LoVo (cell line): ENCODE results near the gene AOC2.
"Not testable (repeated sequence)": the region's sequence is repeated elsewhere in the genome, so short reads cannot be mapped to it uniquely, and the experiment has no call there.

ENCODE experiments used
- DNase-seq: peaks from one replicate; pipeline ENCODE4 v3.0.0-alpha.2; 2016; ENCODE audit warnings: low spot score

Gene AOC2

DNA sequence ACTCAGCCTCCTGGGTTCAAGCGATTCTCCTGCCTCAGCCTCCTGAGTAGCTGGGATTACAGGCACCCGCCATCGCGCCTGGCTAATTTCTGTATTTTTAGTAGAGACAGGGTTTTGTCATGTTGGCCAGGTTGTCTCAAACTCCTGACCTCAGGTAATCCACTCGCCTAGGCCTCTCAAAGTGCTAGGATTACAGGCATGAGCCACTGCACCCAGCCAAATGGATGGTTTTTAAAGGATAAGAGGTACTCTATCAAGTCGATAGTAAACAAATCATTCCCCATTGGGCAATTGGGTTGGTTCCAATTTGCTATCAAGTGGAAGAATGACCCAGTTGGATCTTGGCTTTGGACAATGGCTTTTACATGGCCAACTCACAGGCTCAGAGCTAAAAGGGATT lies 37.3 kb downstream of the AOC2 start:
- DNase-seq, result not testable (repeated sequence)

- no peak for DNase-seq
These were observed 37.8 kb downstream of the AOC2 start for GRCh38 chr17:42882166-42882565.

DNA sequence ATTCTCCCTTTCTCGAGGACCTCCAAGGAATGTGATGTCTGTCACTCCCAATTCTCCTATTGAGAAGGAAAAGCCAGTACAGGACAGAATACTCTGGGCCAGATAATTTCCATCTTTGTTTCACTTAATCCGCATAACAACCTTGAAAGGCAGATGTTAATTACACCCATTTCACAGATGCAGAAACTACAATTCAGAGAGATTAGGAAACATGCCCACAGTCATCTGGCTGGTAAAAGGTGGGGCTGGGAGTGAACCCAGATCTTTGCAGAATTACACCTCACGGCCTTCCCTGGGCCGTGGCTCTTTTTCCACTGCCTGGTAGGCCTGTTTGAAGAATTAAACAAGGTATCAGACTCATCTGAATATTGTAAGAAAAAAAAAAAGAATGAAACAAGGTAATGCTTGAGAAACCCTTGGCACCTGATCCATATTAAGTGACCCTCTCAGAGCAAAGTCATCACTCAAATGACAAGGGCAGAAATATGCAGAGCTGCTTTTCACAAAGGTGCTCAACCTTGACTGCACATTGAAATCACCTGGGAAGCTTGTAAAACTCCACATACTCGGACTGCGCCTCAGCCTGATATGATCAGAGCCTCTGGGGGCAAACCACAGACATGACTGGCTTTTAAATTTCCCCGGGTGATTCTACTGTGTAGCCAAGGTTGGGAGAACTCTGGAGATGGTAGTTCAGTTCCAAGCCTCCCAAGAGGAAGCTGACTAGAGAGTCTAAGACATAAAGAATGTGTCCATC lies 39.6 kb downstream of the AOC2 start:
- DNase-seq, result no peak

- not testable (repeated sequence) for DNase-seq
These were observed 41.4 kb downstream of the AOC2 start for GRCh38 chr17:42885806-42886205.

DNA sequence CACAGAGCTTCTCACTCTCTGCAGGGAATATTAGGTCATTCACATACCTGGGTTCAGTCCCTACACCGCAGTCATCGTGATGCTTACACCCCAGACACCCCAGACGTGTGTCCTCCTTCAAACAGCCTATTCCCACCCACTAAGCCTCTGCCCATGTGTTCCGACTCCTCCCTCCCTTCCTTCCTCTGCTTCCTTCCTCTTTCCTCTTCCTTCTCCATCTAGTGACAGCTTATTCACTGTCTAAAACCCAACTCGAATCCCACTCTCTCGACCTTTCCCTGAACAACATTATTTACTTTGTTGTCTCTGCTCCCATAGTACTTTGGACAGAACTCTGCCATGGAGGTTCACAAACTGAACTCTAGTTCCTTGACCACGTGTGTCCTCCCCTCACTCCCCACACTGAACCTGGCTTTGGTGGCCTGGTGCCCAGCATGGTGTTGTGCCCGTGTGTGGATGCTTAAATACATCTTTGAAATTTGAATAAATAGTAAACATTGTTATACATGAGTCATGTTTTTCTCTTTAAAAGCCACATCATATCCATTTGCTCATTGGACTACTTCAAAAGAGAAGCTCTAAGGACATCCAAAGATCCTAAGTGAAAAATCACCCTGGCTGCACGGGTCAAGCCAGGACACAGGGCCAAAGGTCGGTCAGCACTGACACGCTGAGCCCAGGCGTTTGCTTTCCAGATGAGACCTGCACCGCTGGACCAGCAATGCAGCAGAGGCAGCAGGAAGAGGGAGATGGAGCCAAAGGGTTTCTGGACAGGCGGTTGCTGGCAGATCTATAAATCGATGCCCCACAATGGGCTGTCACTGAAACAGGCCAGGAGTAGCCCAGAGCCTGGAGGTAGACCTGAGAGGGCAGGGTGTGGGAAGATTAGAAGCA lies 42.1 kb downstream of the AOC2 start:
- DNase-seq, result no peak

GRCh38 chr17:42889809-42890208 lies 45.4 kb downstream of the AOC2 start:
- DNase-seq, result no peak

DNA sequence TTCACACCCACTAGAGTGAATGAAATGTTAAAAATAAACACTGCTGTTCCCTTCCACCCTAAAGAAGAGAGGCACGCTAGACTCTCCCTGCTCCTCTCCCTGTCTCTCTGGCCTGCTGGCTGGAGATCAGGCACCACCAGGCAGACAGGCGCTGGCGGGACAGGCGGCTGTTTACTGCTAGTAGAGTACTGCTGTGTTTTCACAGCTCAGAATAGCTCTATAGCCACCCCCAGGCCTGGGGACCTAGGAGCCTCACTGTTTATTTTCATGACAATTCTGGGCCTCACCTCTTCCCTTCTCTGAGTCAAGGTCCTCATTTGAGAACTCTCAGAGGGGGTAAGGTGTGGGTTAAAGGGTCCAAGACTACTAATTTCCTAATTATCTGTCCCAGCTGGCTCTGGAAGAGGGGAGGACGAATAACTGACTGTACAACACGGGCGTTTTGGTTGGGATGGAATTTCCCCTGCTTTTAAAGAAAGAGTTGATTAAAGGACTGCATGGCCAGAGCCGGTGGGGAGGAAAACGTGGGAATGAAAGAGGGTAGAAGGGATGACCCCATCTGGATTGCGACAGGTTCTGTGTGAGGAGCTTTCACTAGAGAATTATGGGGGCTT lies 47.3 kb downstream of the AOC2 start:
- no peak for DNase-seq

GRCh38 chr17:42893359-42893758 lies 49.0 kb downstream of the AOC2 start:
- DNase-seq, result no peak

DNA sequence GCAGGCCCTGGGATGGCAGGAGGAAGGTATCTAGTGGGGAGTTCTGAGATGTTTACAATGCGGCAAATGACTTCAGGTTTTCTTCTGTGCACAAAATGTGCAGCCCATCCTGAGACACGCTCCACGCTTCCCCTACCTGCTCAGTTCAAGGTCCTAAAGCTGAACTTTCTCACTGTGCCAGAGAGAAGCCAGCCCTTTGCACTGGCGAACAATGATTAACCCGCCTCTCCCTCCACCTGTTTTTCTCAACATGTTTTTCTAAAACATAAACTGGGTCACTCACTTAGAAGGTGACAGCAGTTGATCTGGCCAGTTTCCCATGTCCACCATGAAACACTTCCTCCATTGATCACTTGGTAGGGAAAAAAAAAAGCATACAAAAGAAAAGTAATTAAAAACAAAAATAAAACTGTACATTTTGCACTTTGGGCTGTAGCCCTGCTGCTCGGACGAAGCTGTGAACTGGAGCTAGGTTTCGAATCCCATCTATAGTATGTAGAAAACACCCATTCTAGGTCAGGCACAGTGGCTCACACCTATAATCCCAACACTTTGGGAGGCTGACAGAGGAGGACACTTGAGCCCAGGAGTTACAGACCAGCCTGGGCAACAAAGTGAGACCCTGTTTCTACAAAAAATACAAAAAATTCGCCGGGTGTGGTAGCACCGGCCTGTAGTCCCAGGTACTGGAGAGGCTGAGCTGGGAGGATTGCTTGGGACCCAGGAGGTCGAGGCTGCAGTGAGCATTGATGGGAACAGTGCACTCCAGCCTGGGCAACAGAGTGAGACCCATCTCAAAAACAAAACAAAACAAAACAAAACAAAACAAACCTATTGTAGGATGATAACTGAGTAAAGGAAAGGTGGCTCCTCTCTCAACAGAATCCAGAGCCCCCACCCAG lies 50.2 kb downstream of the AOC2 start:
- no peak for DNase-seq

- peak; percentile 19 for DNase-seq
These were observed 50.8 kb downstream of the AOC2 start for GRCh38 chr17:42895185-42895555.

DNA sequence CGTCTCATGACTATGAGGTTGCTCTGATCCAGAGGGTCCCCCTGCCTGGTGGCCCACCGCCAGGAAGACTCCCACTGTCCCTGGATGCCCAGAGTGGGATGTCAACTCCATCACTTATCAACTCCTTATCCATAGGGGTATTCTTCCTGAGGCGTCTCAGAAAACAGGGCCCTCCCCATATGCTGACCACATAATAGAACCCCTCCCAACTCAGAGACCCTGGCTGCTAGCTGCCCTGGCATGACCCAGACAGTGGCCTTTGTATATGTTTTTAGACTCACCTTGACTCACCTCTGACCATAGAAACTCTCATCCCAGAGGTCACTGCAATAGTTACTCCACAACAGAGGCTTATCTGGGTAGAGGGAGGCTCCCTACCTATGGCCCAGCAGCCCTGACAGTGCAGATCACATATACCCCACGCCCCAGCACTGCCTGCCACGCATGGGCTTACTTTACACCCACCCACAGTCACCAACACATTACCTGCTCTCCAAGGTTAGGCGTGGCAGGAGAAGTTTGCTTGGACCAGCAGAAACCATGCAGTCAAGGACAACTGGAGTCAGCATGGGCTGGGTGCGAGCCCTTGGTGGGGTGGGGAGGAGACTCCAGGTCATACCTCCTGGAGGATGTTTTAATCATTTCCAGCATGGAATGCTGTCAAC lies 53.9 kb downstream of the AOC2 start:
- DNase-seq, result no peak

DNA sequence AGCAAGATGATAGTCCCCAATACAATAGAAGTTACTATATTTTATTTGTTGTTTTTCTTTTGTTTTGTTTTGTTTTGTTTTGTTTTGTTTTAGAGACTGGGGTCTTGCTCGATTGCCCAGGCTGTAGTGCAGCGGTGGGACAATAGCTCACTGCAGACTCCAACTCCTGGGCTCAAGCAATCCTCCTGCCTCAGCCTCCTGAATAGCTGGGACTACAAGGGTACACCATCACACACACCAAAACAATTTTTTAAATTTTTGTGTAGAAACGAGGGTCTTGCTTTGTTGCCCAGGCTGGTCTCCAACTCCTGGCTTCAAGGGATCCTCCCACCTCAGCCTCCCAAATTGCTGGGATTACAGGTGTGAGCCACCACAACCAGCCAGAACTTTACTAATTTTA lies 55.6 kb downstream of the AOC2 start:
- DNase-seq, result not testable (repeated sequence)
